HCT116 (cell line): Measurements from ENCODE around the gene SCN3A. TPM values are rescaled to one million over a fixed set of nuclear protein-coding genes. Genes with fewer than 3 reads are reported as not detected.

Source experiments
- ATAC-seq: fragments of 200-7000 bp; cut with Tn5 transposase; 2 replicates; pipeline ENCODE4 v1.9.1; 2020; ENCODE audit warnings: mild to moderate bottlenecking, moderate library complexity
- BruUV-seq: library from RNA; stranded (reverse); fragments of 400-500 nt; replicated peaks from 2 replicates; lab custom pipeline; 2021; lab: Mats Ljungman, UMichigan
- CTCF ChIA-PET: fragments of 300-600 bp; sonication (Branson Sonifier 250); formaldehyde crosslinking; loops from one replicate; lab custom pipeline; 2021; ENCODE audit warnings: antibody characterized with exemption; lab: Charles Lee
- POLR2A ChIA-PET: fragments of 300-600, 350-600 bp; sonication (Branson Sonifier 250); formaldehyde crosslinking; loops from one replicate; lab custom pipeline; 2021; ENCODE audit warnings: antibody characterized with exemption; lab: Charles Lee
- RAD21 ChIA-PET, 2 experiments: fragments of 300-600 bp; sonication (Branson Sonifier 250); formaldehyde crosslinking; loops; one replicate each; lab custom pipeline; 2023; ENCODE audit warnings: low total read pairs in 2 of 2; ENCODE audit not compliant: uncharacterized antibody in 2 of 2, unreplicated experiment in 2 of 2, low non-redundant PET in 1 of 2; lab: Charles Lee
- DNase-seq: peaks from one replicate; pipeline ENCODE4 v3.0.0-alpha.2; 2010; ENCODE audit warnings: low read depth, low spot score
- H2AFZ ChIP-seq: fragments of 200-600 bp; shearing (Covaris generic), sonication (generic); 2 replicates; pipeline ENCODE4 v1.6.1; 2017; ENCODE audit warnings: low read depth, mixed run types, mixed read lengths, antibody characterized with exemption, low read length; ENCODE audit not compliant: poor library complexity, severe bottlenecking
- H3K27ac ChIP-seq: 2 replicates; pipeline ENCODE4 v1.5.1; 2012; ENCODE audit warnings: low read depth, low read length
- H3K27me3 ChIP-seq: fragments of 200-600 bp; sonication (generic); 2 replicates; pipeline ENCODE4 v1.6.1; 2016; ENCODE audit warnings: mixed run types, low read length, mixed read lengths; ENCODE audit not compliant: insufficient read depth
- H3K36me3 ChIP-seq, 2 experiments: fragments of 200-500 bp in 1 of 2; fragments of 200-600 bp in 1 of 2; sonication (Bioruptor generic) in 1 of 2; sonication (generic) in 1 of 2; 2 replicates each; pipeline versions ENCODE4 v1.5.1 to v1.6.1; 2014 to 2016; ENCODE audit warnings: low read length in 2 of 2, inconsistent platforms in 1 of 2, mixed read lengths in 1 of 2, mixed run types in 1 of 2; ENCODE audit not compliant: insufficient read depth in 2 of 2, control insufficient read depth in 1 of 2
- H3K4me1 ChIP-seq, 2 experiments: fragments of 200-600 bp in 1 of 2; sonication (generic) in 1 of 2; 2 replicates each; pipeline versions ENCODE4 v1.5.1 to v1.6.1; 2012 to 2017; ENCODE audit warnings: low read length in 2 of 2, inconsistent platforms in 1 of 2, mild to moderate bottlenecking in 1 of 2, mixed read lengths in 1 of 2, mixed run types in 1 of 2, moderate library complexity in 1 of 2; ENCODE audit not compliant: insufficient read depth in 2 of 2, control insufficient read depth in 1 of 2
- H3K4me2 ChIP-seq: fragments of 200-600 bp; sonication (generic); 2 replicates; pipeline ENCODE4 v1.6.1; 2017; ENCODE audit warnings: mixed run types, low read length, mixed read lengths
- H3K4me3 ChIP-seq, 2 experiments: fragments of 200-600 bp in 1 of 2; sonication (generic) in 1 of 2; replicated peaks in 1 of 2; 2 replicates each; pipeline ENCODE4 v1.5.1; 2011 to 2016; ENCODE audit warnings: low read length in 2 of 2, control low read depth in 1 of 2, low read depth in 1 of 2, mild to moderate bottlenecking in 1 of 2, mixed read lengths in 1 of 2, mixed run types in 1 of 2
- H3K79me2 ChIP-seq: fragments of 200-600 bp; sonication (generic); 2 replicates; pipeline ENCODE4 v1.6.1; 2017; ENCODE audit warnings: mild to moderate bottlenecking, mixed run types, low read length, moderate library complexity, mixed read lengths; ENCODE audit not compliant: insufficient read depth
- H3K9ac ChIP-seq: fragments of 200-600 bp; sonication (generic); 2 replicates; pipeline ENCODE4 v1.6.1; 2016; ENCODE audit warnings: low read length, mixed read lengths
- H3K9me2 ChIP-seq: fragments of 200-600 bp; sonication (generic), shearing (Covaris generic); 2 replicates; pipeline ENCODE4 v1.6.1; 2017; ENCODE audit warnings: mixed run types, mild to moderate bottlenecking, moderate library complexity; ENCODE audit not compliant: insufficient read depth
- H3K9me3 ChIP-seq, 2 experiments: fragments of 200-500 bp in 1 of 2; fragments of 200-600 bp in 1 of 2; sonication (Bioruptor generic) in 1 of 2; sonication (generic) in 1 of 2; 2 replicates each; pipeline ENCODE4 v1.6.1; 2014 to 2017; ENCODE audit warnings: low read length in 2 of 2, mixed read lengths in 2 of 2, inconsistent platforms in 1 of 2, low read depth in 1 of 2, mild to moderate bottlenecking in 1 of 2, mixed run types in 1 of 2, moderate library complexity in 1 of 2; ENCODE audit not compliant: control insufficient read depth in 1 of 2, insufficient read depth in 1 of 2
- H4K20me1 ChIP-seq: fragments of 200-600 bp; sonication (generic), shearing (Covaris generic); 2 replicates; pipeline ENCODE4 v1.6.1; 2017; ENCODE audit warnings: mixed run types, mild to moderate bottlenecking, moderate library complexity; ENCODE audit not compliant: insufficient read depth
- ATF3 ChIP-seq: IDR thresholded peaks from 2 replicates; pipeline ENCODE4 v1.6.1; 2012
- CTCF ChIP-seq, 3 experiments: fragments of 200-600 bp in 1 of 3; sonication (generic) in 1 of 3; IDR thresholded peaks in 2 of 3; conservative IDR thresholded peaks in 1 of 3; 2 replicates each; pipeline ENCODE4 v1.5.1; 2012 to 2017; ENCODE audit warnings: low read depth in 2 of 3, low read length in 2 of 3, antibody characterized with exemption in 1 of 3, borderline replicate concordance in 1 of 3, control low read depth in 1 of 3, mild to moderate bottlenecking in 1 of 3, mixed read lengths in 1 of 3, mixed run types in 1 of 3, moderate library complexity in 1 of 3; ENCODE audit not compliant: insufficient read depth in 1 of 3
- RAD21 ChIP-seq: IDR thresholded peaks from 2 replicates; pipeline ENCODE4 v1.6.1; 2012; ENCODE audit warnings: low read depth, mild to moderate bottlenecking
- REST ChIP-seq: IDR thresholded peaks from 2 replicates; pipeline ENCODE4 v1.6.1; 2012; ENCODE audit warnings: low read depth
- ZNF274 ChIP-seq: fragments of 200-500 bp; sonication (Bioruptor generic); IDR thresholded peaks from 2 replicates; pipeline ENCODE4 v1.6.1; 2014; ENCODE audit warnings: mild to moderate bottlenecking, low read depth, low read length, inconsistent platforms
- intact Hi-C: fragments of 100-400 bp; cut with micrococcal nuclease; formaldehyde crosslinking; loops from 2 replicates; pipeline ENCODE4 v1.10.0; 2022
- total RNA-seq: library from RNA; stranded (reverse); gene quantifications from one replicate; pipeline ENCODE4 v1.2.1, GENCODE V29; 2021; ENCODE audit not compliant: unreplicated experiment

SCN3A gene
- total RNA-seq, 1 experiment from 2014 or later, result not detected

GRCh38 chr2:165239230-165239629 is 35.4 kb upstream of the SCN3A start, which contains the start of gene SCN2A:
TSS of gene SCN2A (plus strand) at chr2:165239414. CDS start at chr2:165295824, 56,410 bp downstream.
- ATAC-seq (peak; percentile 67), DNase-seq (peak; percentile 47)
- ChIA-PET POLR2A (no interaction called here), RAD21 (interaction anchor here in 1 of 2 experiments (0.7 kb wide), 1 partner anchor 635 kb away, joined by 3 read pairs; no protein-coding TSS in a partner anchor), CTCF (interaction anchor here (0.8 to 1.8 kb wide), 9 partner anchors 11 to 889 kb away, joined by 3 to 12 read pairs (median 6); partner anchors contain the start of genes SCN1A and SCN3A)
- BruUV-seq, result no TSS peak
- H2AFZ ChIP-seq, result no peak within 1 kb of the TSS
- TF ChIP-seq ZNF274, result no peak
- TF ChIP-seq ATF3, result no peak
- TF ChIP-seq RAD21, result peak; percentile 68
- TF ChIP-seq REST, result peak; percentile 17; the same call in 1 of the 2 replicates
- TF ChIP-seq CTCF (IDR thresholded peaks at IDR 0.05 in 2 of 3, conservative IDR thresholded peaks at IDR 0.05 in 1 of 3; ENCODE audit: borderline replicate concordance in 1 of 3, insufficient read depth in 1 of 3, low read depth in 2 of 3, low read length in 2 of 3), result peak; percentile 57 to 66 (median 66); a peak in 5 of 6 replicates
- H3K27me3 ChIP-seq, result peaks cover 5% of the 10 kb centered on the region; the same call in 1 of the 2 replicates
- H3K4me3 ChIP-seq, result no peak within 1 kb of the TSS
- no peak within 1 kb of the TSS for H3K4me2 ChIP-seq
- no peaks in the 10 kb centered on the region for H3K9me2 ChIP-seq
- no peaks in the 10 kb centered on the region for H3K4me1 ChIP-seq
- no peak within 1 kb of the TSS for H3K9ac ChIP-seq
- no peaks in the 10 kb centered on the region for H4K20me1 ChIP-seq
- H3K27ac ChIP-seq, result no peak within 1 kb of the TSS
- H3K36me3 ChIP-seq, result no peaks in the 10 kb centered on the region
- intact Hi-C loops, result loop anchor here (1.0 to 5.0 kb wide), 2 partner anchors 53 to 635 kb away; no protein-coding TSS in a partner anchor
- no peaks in the 10 kb centered on the region for H3K9me3 ChIP-seq
- H3K79me2 ChIP-seq, result no peaks in the 10 kb centered on the region
